ENCODE measurements around the gene SELENOK. TPM values are rescaled to one million over a fixed set of nuclear protein-coding genes. Genes with fewer than 3 reads are reported as not detected.

The SELENOK gene
- total RNA-seq, 2 experiments from 2014 or later = 32.1 to 35.8 TPM

- H3K9me3 Mint-ChIP-seq = no peaks in the 10 kb centered on the region
- ATAC-seq (no peak), DNase-seq (no peak)
- intact Hi-C loops (cut with micrococcal nuclease) = no loop called here
- ChIA-PET POLR2A (no interaction called here), CTCF (no interaction called here)
- no peaks in the 10 kb centered on the region for H3K27me3 Mint-ChIP-seq
- peaks cover 22% of the 10 kb centered on the region for H3K36me3 Mint-ChIP-seq (ENCODE audit: low read depth)
- H3K4me1 Mint-ChIP-seq (ENCODE audit: low read depth) = no peaks in the 10 kb centered on the region
- TF ChIP-seq, protein P1, sequence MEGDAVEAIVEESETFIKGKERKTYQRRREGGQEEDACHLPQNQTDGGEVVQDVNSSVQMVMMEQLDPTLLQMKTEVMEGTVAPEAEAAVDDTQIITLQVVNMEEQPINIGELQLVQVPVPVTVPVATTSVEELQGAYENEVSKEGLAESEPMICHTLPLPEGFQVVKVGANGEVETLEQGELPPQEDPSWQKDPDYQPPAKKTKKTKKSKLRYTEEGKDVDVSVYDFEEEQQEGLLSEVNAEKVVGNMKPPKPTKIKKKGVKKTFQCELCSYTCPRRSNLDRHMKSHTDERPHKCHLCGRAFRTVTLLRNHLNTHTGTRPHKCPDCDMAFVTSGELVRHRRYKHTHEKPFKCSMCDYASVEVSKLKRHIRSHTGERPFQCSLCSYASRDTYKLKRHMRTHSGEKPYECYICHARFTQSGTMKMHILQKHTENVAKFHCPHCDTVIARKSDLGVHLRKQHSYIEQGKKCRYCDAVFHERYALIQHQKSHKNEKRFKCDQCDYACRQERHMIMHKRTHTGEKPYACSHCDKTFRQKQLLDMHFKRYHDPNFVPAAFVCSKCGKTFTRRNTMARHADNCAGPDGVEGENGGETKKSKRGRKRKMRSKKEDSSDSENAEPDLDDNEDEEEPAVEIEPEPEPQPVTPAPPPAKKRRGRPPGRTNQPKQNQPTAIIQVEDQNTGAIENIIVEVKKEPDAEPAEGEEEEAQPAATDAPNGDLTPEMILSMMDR (IDR thresholded peaks at IDR 0.05) = no peak
- no peak overlapping the region for H3K27ac Mint-ChIP-seq
- no peak overlapping the region for H3K4me3 Mint-ChIP-seq
Measured at GRCh38 chr3:53860196-53860595, 31.5 kb downstream of the SELENOK start.

GRCh38 chr3:53859178-53859577, 32.5 kb downstream of the SELENOK start:
- POLR2A ChIA-PET = interaction anchor here (0.5 kb wide), 1 partner anchor 206 kb away, joined by 3 read pairs; no protein-coding TSS in a partner anchor
- Mint-ChIP-seq H3K4me3 (no peak overlapping the region), H3K4me1 (ENCODE audit: low read depth) (no peaks in the 10 kb centered on the region), H3K9me3 (no peaks in the 10 kb centered on the region), H3K27me3 (no peaks in the 10 kb centered on the region), H3K27ac (no peak overlapping the region), H3K36me3 (ENCODE audit: low read depth) (peaks cover 14% of the 10 kb centered on the region)
- TF ChIP-seq, protein P1 (IDR thresholded peaks at IDR 0.05) = no peak
- CTCF ChIA-PET = no interaction called here
- ATAC-seq (no peak), DNase-seq (no peak)
- intact Hi-C loops (cut with micrococcal nuclease) = no loop called here

DNA sequence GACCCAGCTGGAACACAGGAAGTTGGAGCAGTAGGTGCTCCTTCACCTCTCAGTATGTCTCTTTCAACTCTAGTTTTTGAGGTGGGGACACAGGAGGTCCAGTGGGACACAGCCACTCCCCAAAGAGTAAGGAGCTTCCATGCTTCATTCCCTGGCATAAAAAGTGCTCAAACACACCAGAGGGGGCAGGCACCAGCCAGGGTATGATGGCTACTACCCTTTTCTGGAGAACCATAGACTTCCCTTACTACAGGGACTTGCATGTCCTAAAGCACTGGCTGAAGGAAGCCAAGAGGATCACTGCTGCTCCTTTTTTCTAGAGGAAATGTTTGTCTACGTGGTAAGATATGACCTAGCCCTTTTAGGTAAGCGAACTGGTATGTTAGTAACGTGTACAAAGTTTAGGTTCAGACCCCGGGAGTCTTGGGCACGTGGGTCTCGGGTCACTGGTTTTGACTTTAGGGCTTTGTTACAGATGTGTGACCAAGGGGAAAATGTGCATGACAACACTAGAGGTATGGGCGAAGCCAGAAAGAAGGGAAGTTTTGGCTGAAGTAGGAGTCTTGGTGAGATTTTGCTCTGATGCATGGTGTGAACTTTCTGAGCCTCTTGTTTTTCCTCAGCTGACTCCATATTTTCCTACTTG, 33.4 kb downstream of the SELENOK start:
- Mint-ChIP-seq H3K4me3 (no peak overlapping the region), H3K36me3 (ENCODE audit: low read depth) (peaks cover 10% of the 10 kb centered on the region), H3K9me3 (no peaks in the 10 kb centered on the region), H3K4me1 (ENCODE audit: low read depth) (no peaks in the 10 kb centered on the region), H3K27me3 (no peaks in the 10 kb centered on the region), H3K27ac (no peak overlapping the region)
- ATAC-seq = no peak
- TF ChIP-seq, protein P1 (IDR thresholded peaks at IDR 0.05) = no peak
- DNase-seq = no peak
- intact Hi-C loops (cut with micrococcal nuclease) = no loop called here
- ChIA-PET CTCF (no interaction called here), POLR2A (no interaction called here)

- H3K27ac Mint-ChIP-seq = no peak overlapping the region
Measured at GRCh38 chr3:53856964-53857363, 34.7 kb downstream of the SELENOK start.

GRCh38 chr3:53850895-53851294, 40.8 kb downstream of the SELENOK start:
- CTCF ChIA-PET = no interaction called here
- intact Hi-C loops (cut with micrococcal nuclease) = no loop called here
- no peaks in the 10 kb centered on the region for H3K36me3 Mint-ChIP-seq (ENCODE audit: low read depth)
- POLR2A ChIA-PET = no interaction called here
- ATAC-seq = no peak
- TF ChIP-seq, protein P1 (IDR thresholded peaks at IDR 0.05) = no peak
- no peak overlapping the region for H3K27ac Mint-ChIP-seq
- DNase-seq = no peak
- peaks cover 14% of the 10 kb centered on the region for H3K27me3 Mint-ChIP-seq
- no peak overlapping the region for H3K4me3 Mint-ChIP-seq
- no peaks in the 10 kb centered on the region for H3K4me1 Mint-ChIP-seq (ENCODE audit: low read depth)
- H3K9me3 Mint-ChIP-seq = no peaks in the 10 kb centered on the region

More at GRCh38 chr3:53856964-53857363, 34.7 kb downstream of the SELENOK start:
- no peaks in the 10 kb centered on the region for H3K9me3 Mint-ChIP-seq
- intact Hi-C loops (cut with micrococcal nuclease) = no loop called here
- no peaks in the 10 kb centered on the region for H3K27me3 Mint-ChIP-seq
- no peak for DNase-seq
- CTCF ChIA-PET = interaction anchor here (0.8 kb wide), 1 partner anchor 12 kb away, joined by 3 read pairs; no protein-coding TSS in a partner anchor
- no peaks in the 10 kb centered on the region for H3K4me1 Mint-ChIP-seq (ENCODE audit: low read depth)
- TF ChIP-seq, protein P1 (IDR thresholded peaks at IDR 0.05) = no peak
- H3K4me3 Mint-ChIP-seq = no peak overlapping the region
- POLR2A ChIA-PET = interaction anchor here (1.0 kb wide), 1 partner anchor 35 kb away, joined by 4 read pairs; the partner anchor contains the start of gene SELENOK
- ATAC-seq = no peak
- peaks cover 4% of the 10 kb centered on the region for H3K36me3 Mint-ChIP-seq (ENCODE audit: low read depth)

Data from activated CD8-positive, alpha-beta T cell treated with anti-CD3 and anti-CD28 coated beads for 36 hours (primary cell).